B cell (primary cell): ENCODE measurements around the gene PHLDB2.

Experiments
- CTCF ChIP-seq: fragments of 200-600 bp; IDR thresholded peaks from one replicate; pipeline ENCODE4 v1.8.0; 2022; ENCODE audit warnings: antibody characterized with exemption, mild to moderate bottlenecking
- EZH2 ChIP-seq: IDR thresholded peaks from 2 replicates; pipeline ENCODE4 v1.6.1; 2012; ENCODE audit warnings: borderline replicate concordance, low read depth, mild to moderate bottlenecking, moderate library complexity, low read length; ENCODE audit not compliant: insufficient read depth, poor library complexity, severe bottlenecking

- TF ChIP-seq CTCF (no peak), EZH2 (no peak)
Observed at GRCh38 chr3:111911446-111911845, 52.4 kb downstream of the PHLDB2 start.
